Activated naive CD8-positive, alpha-beta T cell treated with anti-CD3 and anti-CD28 coated beads, Interleukin-2, amount 50 U/mL, for 24 hours (primary cell): ENCODE measurements around the gene STPG1.

Experiments used
- ATAC-seq: fragments of 150-1000 bp; cut with Tn5 transposase; one replicate; pipeline ENCODE4 v1.10.0; 2021
- DNase-seq: peaks from one replicate; pipeline ENCODE4 v3.0.0; 2021
- H3K27ac Mint-ChIP-seq: one replicate; pipeline ENCODE4 v1.8.0; 2021; ENCODE audit warnings: mild to moderate bottlenecking, mixed read lengths
- H3K27me3 Mint-ChIP-seq: one replicate; pipeline ENCODE4 v1.8.0; 2021; ENCODE audit warnings: mixed read lengths
- H3K36me3 Mint-ChIP-seq: one replicate; pipeline ENCODE4 v1.8.0; 2021; ENCODE audit warnings: low read depth, mixed read lengths
- H3K4me1 Mint-ChIP-seq: one replicate; pipeline ENCODE4 v1.8.0; 2021; ENCODE audit warnings: mixed read lengths
- H3K4me3 Mint-ChIP-seq: one replicate; pipeline ENCODE4 v1.8.0; 2021; ENCODE audit warnings: mild to moderate bottlenecking, moderate library complexity, mixed read lengths
- H3K9me3 Mint-ChIP-seq: one replicate; pipeline ENCODE4 v1.8.0; 2021; ENCODE audit warnings: mixed read lengths

Gene STPG1

GRCh38 chr1:24441480-24441879, 27.9 kb upstream of the STPG1 start:
- no peak overlapping the region for H3K4me3 Mint-ChIP-seq
- ATAC-seq (no peak), DNase-seq (no peak)
- H3K9me3 Mint-ChIP-seq = no peaks in the 10 kb centered on the region
- no peak overlapping the region for H3K27ac Mint-ChIP-seq
- peaks cover 1% of the 10 kb centered on the region for H3K4me1 Mint-ChIP-seq
- H3K27me3 Mint-ChIP-seq = no peaks in the 10 kb centered on the region
- peaks cover 13% of the 10 kb centered on the region for H3K36me3 Mint-ChIP-seq

GRCh38 chr1:24440436-24440835, 26.9 kb upstream of the STPG1 start:
- Mint-ChIP-seq H3K4me1 (peaks cover 6% of the 10 kb centered on the region), H3K27ac (no peak overlapping the region), H3K36me3 (peaks cover 4% of the 10 kb centered on the region), H3K27me3 (no peaks in the 10 kb centered on the region), H3K9me3 (no peaks in the 10 kb centered on the region), H3K4me3 (no peak overlapping the region)
- no peak for DNase-seq
- no peak for ATAC-seq

GRCh38 chr1:24438423-24438901, 24.9 kb upstream of the STPG1 start:
- Mint-ChIP-seq H3K27ac (no peak overlapping the region), H3K4me1 (peaks cover 8% of the 10 kb centered on the region), H3K4me3 (no peak overlapping the region), H3K36me3 (peaks cover 3% of the 10 kb centered on the region), H3K27me3 (no peaks in the 10 kb centered on the region), H3K9me3 (no peaks in the 10 kb centered on the region)
- ATAC-seq = no peak
- DNase-seq = no peak

GRCh38 chr1:24437631-24438396, 24.2 kb upstream of the STPG1 start:
- H3K4me3 Mint-ChIP-seq = no peak overlapping the region
- no peak for ATAC-seq
- peaks cover 3% of the 10 kb centered on the region for H3K36me3 Mint-ChIP-seq
- no peak overlapping the region for H3K27ac Mint-ChIP-seq
- DNase-seq = no peak
- H3K27me3 Mint-ChIP-seq = no peaks in the 10 kb centered on the region
- peaks cover 8% of the 10 kb centered on the region for H3K4me1 Mint-ChIP-seq
- no peaks in the 10 kb centered on the region for H3K9me3 Mint-ChIP-seq

GRCh38 chr1:24435782-24436365, 22.3 kb upstream of the STPG1 start:
- ATAC-seq (no peak), DNase-seq (no peak)
- peaks cover 10% of the 10 kb centered on the region for H3K4me1 Mint-ChIP-seq
- H3K4me3 Mint-ChIP-seq = no peak overlapping the region
- peaks cover 5% of the 10 kb centered on the region for H3K36me3 Mint-ChIP-seq
- no peak overlapping the region for H3K27ac Mint-ChIP-seq
- no peaks in the 10 kb centered on the region for H3K27me3 Mint-ChIP-seq
- no peaks in the 10 kb centered on the region for H3K9me3 Mint-ChIP-seq

- Mint-ChIP-seq H3K27ac (no peak overlapping the region), H3K4me1 (peaks cover 48% of the 10 kb centered on the region), H3K36me3 (peaks cover 39% of the 10 kb centered on the region), H3K4me3 (no peak overlapping the region), H3K9me3 (no peaks in the 10 kb centered on the region), H3K27me3 (no peaks in the 10 kb centered on the region)
- ATAC-seq (no peak), DNase-seq (no peak)
Observed at GRCh38 chr1:24427545-24427862, 13.9 kb upstream of the STPG1 start.

GRCh38 chr1:24426744-24427544, 13.4 kb upstream of the STPG1 start:
- no peak overlapping the region for H3K27ac Mint-ChIP-seq
- ATAC-seq (no peak), DNase-seq (no peak)
- peaks cover 51% of the 10 kb centered on the region for H3K4me1 Mint-ChIP-seq
- peaks cover 43% of the 10 kb centered on the region for H3K36me3 Mint-ChIP-seq
- H3K9me3 Mint-ChIP-seq = no peaks in the 10 kb centered on the region
- no peaks in the 10 kb centered on the region for H3K27me3 Mint-ChIP-seq
- no peak overlapping the region for H3K4me3 Mint-ChIP-seq

GRCh38 chr1:24425922-24426321, 12.3 kb upstream of the STPG1 start:
- Mint-ChIP-seq H3K27me3 (no peaks in the 10 kb centered on the region), H3K9me3 (no peaks in the 10 kb centered on the region), H3K4me3 (no peak overlapping the region), H3K4me1 (peaks cover 54% of the 10 kb centered on the region), H3K27ac (no peak overlapping the region), H3K36me3 (peaks cover 47% of the 10 kb centered on the region)
- no peak for DNase-seq
- no peak for ATAC-seq

- DNase-seq = no peak
- Mint-ChIP-seq H3K9me3 (no peaks in the 10 kb centered on the region), H3K27me3 (no peaks in the 10 kb centered on the region), H3K4me3 (no peak overlapping the region), H3K27ac (no peak overlapping the region), H3K4me1 (peaks cover 58% of the 10 kb centered on the region), H3K36me3 (peaks cover 48% of the 10 kb centered on the region)
- ATAC-seq = no peak
Observed at GRCh38 chr1:24425441-24425840, 11.9 kb upstream of the STPG1 start.

GRCh38 chr1:24424990-24425389, 11.4 kb upstream of the STPG1 start:
- Mint-ChIP-seq H3K4me3 (no peak overlapping the region), H3K27ac (no peak overlapping the region), H3K36me3 (peaks cover 48% of the 10 kb centered on the region), H3K27me3 (no peaks in the 10 kb centered on the region), H3K4me1 (peaks cover 59% of the 10 kb centered on the region), H3K9me3 (no peaks in the 10 kb centered on the region)
- DNase-seq (no peak), ATAC-seq (no peak)

GRCh38 chr1:24424207-24424606, 10.6 kb upstream of the STPG1 start:
- Mint-ChIP-seq H3K9me3 (no peaks in the 10 kb centered on the region), H3K4me3 (no peak overlapping the region), H3K27ac (peak overlapping the region; percentile 88), H3K27me3 (no peaks in the 10 kb centered on the region), H3K36me3 (peaks cover 56% of the 10 kb centered on the region), H3K4me1 (peaks cover 64% of the 10 kb centered on the region)
- ATAC-seq (peak; percentile 83), DNase-seq (peak; percentile 23)

- Mint-ChIP-seq H3K27me3 (no peaks in the 10 kb centered on the region), H3K36me3 (peaks cover 52% of the 10 kb centered on the region), H3K4me3 (no peak overlapping the region), H3K4me1 (peaks cover 75% of the 10 kb centered on the region), H3K27ac (no peak overlapping the region), H3K9me3 (no peaks in the 10 kb centered on the region)
- ATAC-seq = no peak
- DNase-seq = no peak
Observed at GRCh38 chr1:24421502-24421901, 7.9 kb upstream of the STPG1 start.

- no peaks in the 10 kb centered on the region for H3K9me3 Mint-ChIP-seq
- H3K27me3 Mint-ChIP-seq = no peaks in the 10 kb centered on the region
- DNase-seq (no peak), ATAC-seq (no peak)
- H3K4me1 Mint-ChIP-seq = peaks cover 81% of the 10 kb centered on the region
- no peak overlapping the region for H3K27ac Mint-ChIP-seq
- no peak overlapping the region for H3K4me3 Mint-ChIP-seq
- peaks cover 44% of the 10 kb centered on the region for H3K36me3 Mint-ChIP-seq
Observed at GRCh38 chr1:24420547-24420946, 7.0 kb upstream of the STPG1 start.

GRCh38 chr1:24418898-24419628, 5.5 kb upstream of the STPG1 start:
- peak; percentile 18 for DNase-seq
- Mint-ChIP-seq H3K9me3 (no peaks in the 10 kb centered on the region), H3K4me1 (peaks cover 75% of the 10 kb centered on the region), H3K27me3 (no peaks in the 10 kb centered on the region), H3K36me3 (peaks cover 36% of the 10 kb centered on the region), H3K4me3 (no peak overlapping the region), H3K27ac (peak overlapping the region; percentile 59)
- ATAC-seq = no peak
